ENCODE results near the gene CSTPP1.
A peak's percentile ranks its signal among the peaks of the same experiment; 100 is the strongest.

The CSTPP1 gene

DNA sequence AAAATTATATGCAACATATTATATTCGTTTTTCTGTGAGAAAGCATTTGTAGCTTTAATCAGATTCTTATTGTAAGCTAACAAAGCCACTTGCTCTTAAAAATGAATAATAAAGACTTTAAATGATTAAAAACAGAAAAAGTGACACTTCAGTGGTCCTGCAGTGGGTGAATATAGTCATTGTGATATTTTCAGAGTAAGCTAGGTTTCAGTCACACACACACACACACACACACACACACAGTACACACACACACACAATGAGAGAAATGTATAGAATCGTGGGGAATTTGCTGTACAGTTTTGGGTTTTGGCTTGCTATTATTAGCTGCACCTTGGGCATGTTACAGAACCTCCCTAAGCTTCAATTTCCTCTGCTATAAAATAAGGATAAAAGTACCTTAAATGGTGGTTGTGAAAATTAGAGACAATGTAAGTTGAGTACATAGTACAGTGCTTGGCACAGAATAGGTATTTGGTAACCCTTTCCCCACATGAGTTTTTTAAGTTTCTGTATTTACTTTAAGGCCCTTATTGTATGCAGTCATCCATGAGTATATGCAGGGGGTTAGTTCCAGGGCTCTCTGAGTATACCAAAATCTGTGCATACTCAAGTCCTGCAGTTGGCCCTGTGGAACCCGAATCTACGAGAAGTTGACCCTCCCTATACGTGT lies 39.8 kb downstream of the CSTPP1 start:
- no peaks in the 10 kb centered on the region for H3K27me3 ChIP-seq (ENCODE audit: insufficient read depth, poor library complexity, severe bottlenecking)

DNA sequence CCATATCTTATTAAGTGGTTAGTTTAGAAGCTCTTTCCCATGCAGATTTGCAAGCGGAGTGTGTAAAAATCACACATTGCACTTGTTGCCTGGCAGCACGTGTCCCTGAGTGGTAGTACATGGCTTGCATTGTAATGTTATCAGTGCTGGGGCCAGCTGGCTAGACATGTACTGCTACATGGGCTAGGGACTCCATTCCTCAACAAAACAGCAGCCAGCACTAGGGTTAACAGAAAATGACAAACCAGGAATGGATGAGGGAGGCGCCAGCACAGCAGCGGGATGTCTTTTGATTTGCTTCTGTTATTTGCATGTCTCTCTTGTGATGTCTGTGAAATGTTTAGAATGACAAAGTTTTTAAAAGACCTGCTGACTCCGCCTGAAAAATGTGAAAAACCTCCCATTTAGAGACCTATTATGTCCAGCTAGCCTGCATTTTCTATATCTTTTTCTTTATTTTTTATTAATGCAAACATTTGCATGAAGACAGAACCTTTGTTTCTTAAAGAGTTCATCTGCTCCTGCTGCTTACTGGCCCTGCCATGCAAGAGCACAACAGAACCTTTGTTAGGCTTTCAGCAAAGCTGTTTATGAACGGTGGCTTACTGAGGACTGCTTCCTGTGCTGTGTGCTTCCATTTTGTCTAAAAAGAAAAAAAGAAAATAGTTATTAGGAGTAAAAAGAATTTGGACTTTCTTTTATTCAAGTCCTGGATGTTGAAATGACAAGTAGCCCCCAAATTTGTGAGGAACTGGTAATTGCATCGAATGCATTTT lies 40.7 kb downstream of the CSTPP1 start:
- no peak overlapping the region for H3K27ac ChIP-seq (ENCODE audit: poor library complexity, severe bottlenecking)
- no peaks in the 10 kb centered on the region for H3K9me3 ChIP-seq (ENCODE audit: severe bottlenecking)
- ATAC-seq (ENCODE audit: low read depth) (no peak), DNase-seq (ENCODE audit: low spot score) (no peak)
- TF ChIP-seq, protein P1, sequence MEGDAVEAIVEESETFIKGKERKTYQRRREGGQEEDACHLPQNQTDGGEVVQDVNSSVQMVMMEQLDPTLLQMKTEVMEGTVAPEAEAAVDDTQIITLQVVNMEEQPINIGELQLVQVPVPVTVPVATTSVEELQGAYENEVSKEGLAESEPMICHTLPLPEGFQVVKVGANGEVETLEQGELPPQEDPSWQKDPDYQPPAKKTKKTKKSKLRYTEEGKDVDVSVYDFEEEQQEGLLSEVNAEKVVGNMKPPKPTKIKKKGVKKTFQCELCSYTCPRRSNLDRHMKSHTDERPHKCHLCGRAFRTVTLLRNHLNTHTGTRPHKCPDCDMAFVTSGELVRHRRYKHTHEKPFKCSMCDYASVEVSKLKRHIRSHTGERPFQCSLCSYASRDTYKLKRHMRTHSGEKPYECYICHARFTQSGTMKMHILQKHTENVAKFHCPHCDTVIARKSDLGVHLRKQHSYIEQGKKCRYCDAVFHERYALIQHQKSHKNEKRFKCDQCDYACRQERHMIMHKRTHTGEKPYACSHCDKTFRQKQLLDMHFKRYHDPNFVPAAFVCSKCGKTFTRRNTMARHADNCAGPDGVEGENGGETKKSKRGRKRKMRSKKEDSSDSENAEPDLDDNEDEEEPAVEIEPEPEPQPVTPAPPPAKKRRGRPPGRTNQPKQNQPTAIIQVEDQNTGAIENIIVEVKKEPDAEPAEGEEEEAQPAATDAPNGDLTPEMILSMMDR (IDR thresholded peaks at IDR 0.05; ENCODE audit: poor library complexity, severe bottlenecking): no peak
- H3K4me1 ChIP-seq (ENCODE audit: insufficient read depth, poor library complexity, severe bottlenecking): peaks cover 12% of the 10 kb centered on the region
- no peak overlapping the region for H3K4me3 ChIP-seq (ENCODE audit: severe bottlenecking)
- H3K36me3 ChIP-seq (ENCODE audit: low read depth): no peaks in the 10 kb centered on the region
- no peaks in the 10 kb centered on the region for H3K27me3 ChIP-seq (ENCODE audit: insufficient read depth, poor library complexity, severe bottlenecking)

More for the DNA sequence above, 39.8 kb downstream of the CSTPP1 start:
- H3K4me1 ChIP-seq (ENCODE audit: insufficient read depth, poor library complexity, severe bottlenecking): peaks cover 12% of the 10 kb centered on the region
- H3K4me3 ChIP-seq (ENCODE audit: severe bottlenecking): no peak overlapping the region
- no peaks in the 10 kb centered on the region for H3K36me3 ChIP-seq (ENCODE audit: low read depth)
- no peaks in the 10 kb centered on the region for H3K9me3 ChIP-seq (ENCODE audit: severe bottlenecking)
- ATAC-seq (ENCODE audit: low read depth) (no peak), DNase-seq (ENCODE audit: low spot score) (no peak)
- TF ChIP-seq, protein P1 (IDR thresholded peaks at IDR 0.05; ENCODE audit: poor library complexity, severe bottlenecking): no peak
- no peak overlapping the region for H3K27ac ChIP-seq (ENCODE audit: poor library complexity, severe bottlenecking)

DNA sequence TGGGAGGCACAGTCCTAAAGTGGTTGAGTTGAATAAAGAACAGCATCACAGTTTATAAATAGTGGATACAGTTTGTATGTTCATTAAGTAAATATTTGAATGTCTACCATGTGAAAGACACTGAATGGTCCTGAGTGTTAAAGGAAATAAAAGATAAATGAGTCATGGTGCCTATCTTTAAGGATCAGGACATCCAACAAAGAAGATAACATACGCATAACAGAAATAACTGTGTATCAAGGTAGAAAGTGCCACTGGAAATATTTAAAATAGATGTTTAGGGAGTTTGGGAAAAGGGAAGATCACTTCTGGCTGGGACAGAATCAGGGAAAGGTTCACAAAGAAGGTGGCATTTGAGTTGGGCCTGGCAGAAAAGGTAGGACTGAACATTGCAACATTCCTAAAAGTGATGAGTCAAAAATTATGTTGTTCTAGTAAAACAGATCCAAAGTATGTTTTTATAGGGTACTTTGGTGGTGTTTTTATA lies 41.5 kb downstream of the CSTPP1 start:
- Histone ChIP-seq H3K36me3 (ENCODE audit: low read depth) (no peaks in the 10 kb centered on the region), H3K9me3 (ENCODE audit: severe bottlenecking) (no peaks in the 10 kb centered on the region), H3K27me3 (ENCODE audit: insufficient read depth, poor library complexity, severe bottlenecking) (no peaks in the 10 kb centered on the region), H3K4me1 (ENCODE audit: insufficient read depth, poor library complexity, severe bottlenecking) (peaks cover 12% of the 10 kb centered on the region), H3K27ac (ENCODE audit: poor library complexity, severe bottlenecking) (no peak overlapping the region), H3K4me3 (ENCODE audit: severe bottlenecking) (no peak overlapping the region)
- no peak for DNase-seq (ENCODE audit: low spot score)
- TF ChIP-seq, protein P1 (IDR thresholded peaks at IDR 0.05; ENCODE audit: poor library complexity, severe bottlenecking): no peak
- peak; percentile 66 for ATAC-seq (ENCODE audit: low read depth)

DNA sequence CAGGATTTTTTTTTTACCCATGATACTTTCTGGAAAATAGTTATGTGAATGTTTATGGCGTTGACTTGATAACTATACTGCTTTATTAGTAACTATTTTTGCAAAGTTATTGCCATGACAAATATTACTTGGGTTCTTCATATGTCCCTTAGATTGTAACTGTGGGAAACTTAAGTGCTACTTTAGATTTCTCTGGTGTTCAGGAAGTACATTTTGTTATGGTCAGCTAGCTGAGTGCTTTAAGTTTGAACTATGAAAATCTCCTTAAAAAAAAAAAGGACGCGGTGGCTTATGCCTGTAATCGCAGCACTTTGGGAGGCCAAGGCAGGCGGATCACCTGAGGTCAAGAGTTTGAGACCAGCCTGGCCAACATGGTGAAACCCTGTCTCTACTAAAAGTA lies 42.8 kb downstream of the CSTPP1 start:
- no peaks in the 10 kb centered on the region for H3K27me3 ChIP-seq (ENCODE audit: insufficient read depth, poor library complexity, severe bottlenecking)
- ATAC-seq (ENCODE audit: low read depth) (no peak), DNase-seq (ENCODE audit: low spot score) (no peak)
- no peak overlapping the region for H3K4me3 ChIP-seq (ENCODE audit: severe bottlenecking)
- no peaks in the 10 kb centered on the region for H3K36me3 ChIP-seq (ENCODE audit: low read depth)
- TF ChIP-seq, protein P1 (IDR thresholded peaks at IDR 0.05; ENCODE audit: poor library complexity, severe bottlenecking): no peak
- H3K27ac ChIP-seq (ENCODE audit: poor library complexity, severe bottlenecking): no peak overlapping the region
- H3K9me3 ChIP-seq (ENCODE audit: severe bottlenecking): no peaks in the 10 kb centered on the region
- peaks cover 12% of the 10 kb centered on the region for H3K4me1 ChIP-seq (ENCODE audit: insufficient read depth, poor library complexity, severe bottlenecking)

Data from RWPE2 (cell line).